PC-3 (cell line): ENCODE measurements around the gene ZDHHC22. TPM values are rescaled to one million over a fixed set of nuclear protein-coding genes. Genes with fewer than 3 reads are reported as not detected.

Experiments used
- ATAC-seq: fragments of 200-7000 bp; cut with Tn5 transposase; 2 replicates; pipeline ENCODE4 v1.9.1; 2020; ENCODE audit warnings: mild to moderate bottlenecking, moderate library complexity
- BruUV-seq: library from RNA; stranded (reverse); fragments of 400-500 nt; replicated peaks from 2 replicates; lab custom pipeline; 2021; lab: Mats Ljungman, UMichigan
- CTCF ChIA-PET: fragments of 300-600 bp; sonication (Branson Sonifier 250); formaldehyde crosslinking; loops from one replicate; lab custom pipeline; 2022; ENCODE audit warnings: antibody characterized with exemption; lab: Charles Lee
- POLR2A ChIA-PET: fragments of 300-600 bp; sonication (Branson Sonifier 250); formaldehyde crosslinking; loops from one replicate; lab custom pipeline; 2022; ENCODE audit warnings: antibody characterized with exemption; ENCODE audit not compliant: unreplicated experiment; lab: Charles Lee
- DNase-seq: peaks from one replicate; pipeline ENCODE4 v3.0.0-alpha.2; 2015
- H2AFZ ChIP-seq: fragments of 300-600 bp; sonication (generic); 2 replicates; pipeline ENCODE4 v1.6.0; 2016; ENCODE audit warnings: antibody characterized with exemption, low read length
- H3F3A ChIP-seq: fragments of 300-600 bp; sonication (generic); one replicate; pipeline ENCODE4 v1.6.0; 2017; ENCODE audit warnings: antibody characterized with exemption, low read length, control low read depth, mild to moderate bottlenecking; ENCODE audit not compliant: unreplicated experiment
- H3K27ac ChIP-seq: fragments of 300-600 bp; sonication (generic); 2 replicates; pipeline ENCODE4 v1.5.1; 2016; ENCODE audit warnings: mild to moderate bottlenecking, low read length
- H3K27me3 ChIP-seq: fragments of 300-600 bp; sonication (generic); 2 replicates; pipeline ENCODE4 v1.6.1; 2016; ENCODE audit warnings: low read length, mixed read lengths
- H3K36me3 ChIP-seq: fragments of 300-600 bp; sonication (generic); 2 replicates; pipeline ENCODE4 v1.6.1; 2016; ENCODE audit warnings: low read depth, mixed run types, low read length, mixed read lengths
- H3K4me1 ChIP-seq: fragments of 300-600 bp; sonication (generic); 2 replicates; pipeline ENCODE4 v1.5.1; 2016; ENCODE audit warnings: low read length; ENCODE audit not compliant: insufficient read depth
- H3K4me2 ChIP-seq: fragments of 300-600 bp; sonication (generic); 2 replicates; pipeline ENCODE4 v1.6.0; 2016; ENCODE audit warnings: low read length
- H3K4me3 ChIP-seq: fragments of 300-600 bp; sonication (generic); 2 replicates; pipeline ENCODE4 v1.5.1; 2016; ENCODE audit warnings: mild to moderate bottlenecking, low read length, mixed read lengths
- H3K79me2 ChIP-seq: fragments of 300-600 bp; sonication (generic); 2 replicates; pipeline ENCODE4 v1.6.1; 2017; ENCODE audit warnings: low read length, mixed read lengths
- H3K9ac ChIP-seq: fragments of 300-600 bp; sonication (generic); 2 replicates; pipeline ENCODE4 v1.6.0; 2016; ENCODE audit warnings: mild to moderate bottlenecking, low read length
- H3K9me2 ChIP-seq: fragments of 300-600 bp; sonication (generic); replicated peaks from 2 replicates; pipeline ENCODE4 v1.6.1; 2016; ENCODE audit warnings: mixed run types, low read length, mixed read lengths
- H3K9me3 ChIP-seq: fragments of 300-600 bp; sonication (generic); 2 replicates; pipeline ENCODE4 v1.6.1; 2016; ENCODE audit warnings: low read length, mixed read lengths
- H4K20me1 ChIP-seq: fragments of 300-600 bp; sonication (generic); 2 replicates; pipeline ENCODE4 v1.6.1; 2016; ENCODE audit warnings: low read length, mixed read lengths
- EZH2 ChIP-seq: fragments of 300-600 bp; sonication (generic); IDR thresholded peaks from one replicate; pipeline ENCODE4 v1.6.1; 2017; ENCODE audit warnings: antibody characterized with exemption, mild to moderate bottlenecking, low read length; ENCODE audit not compliant: unreplicated experiment
- EZH2phosphoT487 ChIP-seq: fragments of 300-600 bp; sonication (generic); IDR thresholded peaks from 2 replicates; pipeline ENCODE4 v1.6.1; 2018; ENCODE audit warnings: mild to moderate bottlenecking, antibody characterized with exemption, low read length, borderline replicate concordance
- intact Hi-C: fragments of 100-400 bp; cut with micrococcal nuclease; formaldehyde crosslinking; loops from 2 replicates; pipeline ENCODE4 v1.9.0; 2023
- total RNA-seq: library from RNA; depleted of rRNA; stranded (reverse); fragments of >200 nt; gene quantifications from 2 replicates; pipeline ENCODE4 v1.2.3, GENCODE V29; 2014
- TF ChIP-seq, protein P1 (sequence below): fragments of 300-600 bp; sonication (generic); conservative IDR thresholded peaks from 2 replicates; pipeline ENCODE4 v1.5.1; 2017; ENCODE audit warnings: antibody characterized with exemption, low read depth, mild to moderate bottlenecking, low read length

The ZDHHC22 gene
- total RNA-seq, 1 experiment from 2014 or later: 0.15 TPM

- Histone ChIP-seq H3F3A (no peaks in the 10 kb centered on the region), H3K9me3 (no peaks in the 10 kb centered on the region), H2AFZ (no peak overlapping the region), H3K27ac (no peak overlapping the region), H3K27me3 (no peaks in the 10 kb centered on the region), H3K4me1 (no peaks in the 10 kb centered on the region), H3K79me2 (peaks cover 29% of the 10 kb centered on the region), H3K4me2 (no peak overlapping the region), H4K20me1 (no peaks in the 10 kb centered on the region), H3K36me3 (peaks cover 44% of the 10 kb centered on the region), H3K9me2 (no peaks in the 10 kb centered on the region), H3K4me3 (no peak overlapping the region), H3K9ac (no peak overlapping the region)
- POLR2A ChIA-PET: no interaction called here
- DNase-seq (no peak), ATAC-seq (no peak)
- no TSS peak for BruUV-seq
- TF ChIP-seq EZH2 (no peak), EZH2phosphoT487 (no peak)
- TF ChIP-seq, protein P1, sequence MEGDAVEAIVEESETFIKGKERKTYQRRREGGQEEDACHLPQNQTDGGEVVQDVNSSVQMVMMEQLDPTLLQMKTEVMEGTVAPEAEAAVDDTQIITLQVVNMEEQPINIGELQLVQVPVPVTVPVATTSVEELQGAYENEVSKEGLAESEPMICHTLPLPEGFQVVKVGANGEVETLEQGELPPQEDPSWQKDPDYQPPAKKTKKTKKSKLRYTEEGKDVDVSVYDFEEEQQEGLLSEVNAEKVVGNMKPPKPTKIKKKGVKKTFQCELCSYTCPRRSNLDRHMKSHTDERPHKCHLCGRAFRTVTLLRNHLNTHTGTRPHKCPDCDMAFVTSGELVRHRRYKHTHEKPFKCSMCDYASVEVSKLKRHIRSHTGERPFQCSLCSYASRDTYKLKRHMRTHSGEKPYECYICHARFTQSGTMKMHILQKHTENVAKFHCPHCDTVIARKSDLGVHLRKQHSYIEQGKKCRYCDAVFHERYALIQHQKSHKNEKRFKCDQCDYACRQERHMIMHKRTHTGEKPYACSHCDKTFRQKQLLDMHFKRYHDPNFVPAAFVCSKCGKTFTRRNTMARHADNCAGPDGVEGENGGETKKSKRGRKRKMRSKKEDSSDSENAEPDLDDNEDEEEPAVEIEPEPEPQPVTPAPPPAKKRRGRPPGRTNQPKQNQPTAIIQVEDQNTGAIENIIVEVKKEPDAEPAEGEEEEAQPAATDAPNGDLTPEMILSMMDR: no peak
- CTCF ChIA-PET: no interaction called here
- intact Hi-C loops: no loop called here
Observed at GRCh38 chr14:77106666-77107065, 34.9 kb downstream of the ZDHHC22 start.

GRCh38 chr14:77105145-77105939, 36.2 kb downstream of the ZDHHC22 start:
- no peak overlapping the region for H3K4me3 ChIP-seq
- CTCF ChIA-PET: no interaction called here
- no peaks in the 10 kb centered on the region for H3K9me3 ChIP-seq
- H3K4me2 ChIP-seq: no peak overlapping the region
- DNase-seq: no peak
- H3K36me3 ChIP-seq: peaks cover 37% of the 10 kb centered on the region
- no peaks in the 10 kb centered on the region for H3K27me3 ChIP-seq
- peaks cover 43% of the 10 kb centered on the region for H3K79me2 ChIP-seq
- H3K9ac ChIP-seq: no peak overlapping the region
- no peaks in the 10 kb centered on the region for H3K9me2 ChIP-seq
- intact Hi-C loops: no loop called here
- TF ChIP-seq EZH2 (no peak), EZH2phosphoT487 (no peak)
- TF ChIP-seq, protein P1: no peak
- no peak overlapping the region for H2AFZ ChIP-seq
- no peaks in the 10 kb centered on the region for H3K4me1 ChIP-seq
- H3F3A ChIP-seq: no peaks in the 10 kb centered on the region
- H4K20me1 ChIP-seq: no peaks in the 10 kb centered on the region
- POLR2A ChIA-PET: interaction anchor here (0.7 kb wide), 1 partner anchor 362 kb away, joined by 5 read pairs; no protein-coding TSS in a partner anchor
- BruUV-seq: no TSS peak
- no peak overlapping the region for H3K27ac ChIP-seq
- ATAC-seq: no peak

DNA sequence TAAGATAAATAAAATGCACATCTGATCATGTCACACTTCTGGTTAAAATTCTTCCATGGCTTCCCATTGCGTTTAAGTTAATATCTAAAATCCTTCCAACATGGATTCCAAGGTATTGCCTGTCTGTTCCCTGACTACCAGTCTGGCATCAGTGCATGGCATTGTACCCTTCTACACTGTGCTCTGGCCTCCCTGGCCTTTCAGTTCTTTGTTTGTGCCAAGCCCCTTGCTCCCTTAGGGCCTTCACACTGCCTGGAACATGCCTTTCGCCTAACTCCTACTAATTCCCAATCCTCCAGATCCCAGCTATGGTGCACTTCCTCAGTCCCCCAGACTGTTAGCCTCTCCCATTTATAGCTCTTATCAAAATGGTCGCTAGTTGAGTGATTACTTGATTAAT, 37.2 kb downstream of the ZDHHC22 start:
- peaks cover 52% of the 10 kb centered on the region for H3K79me2 ChIP-seq
- H3K27me3 ChIP-seq: no peaks in the 10 kb centered on the region
- intact Hi-C loops: no loop called here
- no TSS peak for BruUV-seq
- peaks cover 5% of the 10 kb centered on the region for H3K4me1 ChIP-seq
- no peaks in the 10 kb centered on the region for H3F3A ChIP-seq
- H2AFZ ChIP-seq: no peak overlapping the region
- ATAC-seq (no peak), DNase-seq (no peak)
- H3K9ac ChIP-seq: no peak overlapping the region
- H4K20me1 ChIP-seq: no peaks in the 10 kb centered on the region
- H3K9me2 ChIP-seq: no peaks in the 10 kb centered on the region
- ChIA-PET CTCF (no interaction called here), POLR2A (no interaction called here)
- H3K36me3 ChIP-seq: peaks cover 31% of the 10 kb centered on the region
- no peak overlapping the region for H3K27ac ChIP-seq
- TF ChIP-seq, protein P1: no peak
- no peak for TF ChIP-seq EZH2
- TF ChIP-seq EZH2phosphoT487: no peak
- no peak overlapping the region for H3K4me2 ChIP-seq
- H3K9me3 ChIP-seq: no peaks in the 10 kb centered on the region
- no peak overlapping the region for H3K4me3 ChIP-seq
